ENCODE data around the gene WDR53. TPM values are rescaled to one million over a fixed set of nuclear protein-coding genes. Genes with fewer than 3 reads are reported as not detected.

WDR53 gene
- total and polyA plus RNA-seq, 9 of the 15 experiments (the other 6 are each of a cell fraction or from before 2014, with no cell fraction given), result 13.0 to 34.5 (median 20.9) TPM

- no peak for TF ChIP-seq KDM2B (CRISPR knock-in tag; IDR thresholded peaks at IDR 0.05)
- no peak for TF ChIP-seq ZNF384 (IDR thresholded peaks at IDR 0.05; ENCODE audit: low read depth, low read length)
- TF ChIP-seq C11orf30 (IDR thresholded peaks at IDR 0.05; ENCODE audit: low read depth), result no peak
- no peak for TF ChIP-seq ASH1L (IDR thresholded peaks at IDR 0.05; ENCODE audit: borderline replicate concordance, low read depth, partially characterized antibody)
Observed at GRCh38 chr3:196585044-196585757, 16.8 kb upstream of the WDR53 start (continued).

GRCh38 chr3:196572389-196572788 is 4.0 kb upstream of the WDR53 start:
- Histone ChIP-seq H3K27me3 (ENCODE audit: control insufficient read depth in 2 of 2, insufficient read depth in 2 of 2, low read length in 2 of 2) (no peaks in the 10 kb centered on the region), H3K27ac (ENCODE audit: extremely low read depth, low read depth, low read length) (no peak overlapping the region), H3K4me2 (ENCODE audit: insufficient read depth, low read length) (peak overlapping the region; percentile 43; the same call in 1 of the 2 replicates), H3K9ac (ENCODE audit: insufficient read depth in 1 of 2, low read depth in 2 of 2, low read length in 2 of 2) (no peak overlapping the region; a peak in 1 of 4 replicates), H4K20me1 (replicated peaks; ENCODE audit: control insufficient read depth, insufficient read depth, low read length) (peaks cover 21% of the 10 kb centered on the region), H3K4me3 (no peak overlapping the region), H3K36me3 (ENCODE audit: control insufficient read depth, insufficient read depth, low read length) (peaks cover 46% of the 10 kb centered on the region; the same call in 2 of the 3 replicates), H3K9me1 (ENCODE audit: control insufficient read depth, insufficient read depth, low read length) (no peaks in the 10 kb centered on the region), H3K9me3 (replicated peaks; ENCODE audit: control insufficient read depth, insufficient read depth, low read depth, low read length) (no peaks in the 10 kb centered on the region), H2AFZ (ENCODE audit: low read depth, low read length) (no peak overlapping the region), H3K79me2 (ENCODE audit: control insufficient read depth, insufficient read depth, low read length) (peaks cover 98% of the 10 kb centered on the region), H3K4me1 (replicated peaks in 1 of 2; ENCODE audit: control insufficient read depth in 2 of 2, insufficient read depth in 2 of 2, low read length in 2 of 2) (peaks cover 25 to 32% of the 10 kb centered on the region in 2 experiments)
- POLR2A ChIA-PET, result interaction anchor here (1.3 kb wide), 1 partner anchor 14 kb away, joined by 4 read pairs; no protein-coding TSS in a partner anchor
- in situ Hi-C loops (cut with MboI) (no loop called here), intact Hi-C loops (cut with micrococcal nuclease) (no loop called here)
- CTCF ChIA-PET (ENCODE audit: low intra/inter-chr PET ratio), result no interaction called here
- no peak for TF ChIP-seq FOXP1 (CRISPR knock-in tag; IDR thresholded peaks at IDR 0.05)
- TF ChIP-seq SMARCA5 (IDR thresholded peaks at IDR 0.05), result no peak
- peak; percentile 13 for TF ChIP-seq CREBBP (IDR thresholded peaks at IDR 0.05; ENCODE audit: low read depth, low read length)
- TF ChIP-seq E2F3 (CRISPR knock-in tag; IDR thresholded peaks at IDR 0.05), result no peak
- TF ChIP-seq EHMT2 (IDR thresholded peaks at IDR 0.05), result 0 out of 2 replicates have a peak, but pooled peaks have one; percentile 50
- peak; percentile 23; the same call in 1 of the 2 replicates for TF ChIP-seq POLR2AphosphoS5 (IDR thresholded peaks at IDR 0.05; ENCODE audit: control insufficient read depth, insufficient read depth, low read depth, low read length)
- peak in 1 of 3 experiments; percentile 63 for TF ChIP-seq YY1 (IDR thresholded peaks at IDR 0.05; ENCODE audit: borderline replicate concordance in 1 of 3, control insufficient read depth in 1 of 3, extremely low read depth in 1 of 3, insufficient read depth in 3 of 3, insufficient read length in 1 of 3, insufficient replicate concordance in 2 of 3, low read depth in 1 of 3, low read length in 2 of 3)
- peak; percentile 38; the same call in 1 of the 2 replicates for TF ChIP-seq ZNF263 (CRISPR knock-in tag; IDR thresholded peaks at IDR 0.05; ENCODE audit: borderline replicate concordance)
- 0% methylated on average over 1 of the region's 1 CpG for WGBS (ENCODE audit: insufficient coverage, low coverage, missing lambda C conversion rate)
- DNase-seq (ENCODE audit: extremely low read depth in 1 of 4, low spot score in 3 of 4) (peak in 2 of 4 experiments; percentile 11 to 27), ATAC-seq (no peak), FAIRE-seq (peak; percentile 29)
- BruUV-seq (replicated peaks), result no TSS peak
